OCI-LY1 (cell line): ENCODE results near the gene SESN2.

Experiments used
- EZH2 ChIP-seq: fragments of 200-600 bp; sonication (generic), shearing (Covaris generic); IDR thresholded peaks from 2 replicates; pipeline ENCODE4 v1.8.0; 2017; ENCODE audit warnings: borderline replicate concordance, mixed run types, mild to moderate bottlenecking, antibody characterized with exemption, low read length, moderate library complexity, mixed read lengths
- TF ChIP-seq, protein P1 (sequence below): fragments of 200-600 bp; sonication (generic), shearing (Covaris generic); IDR thresholded peaks from 2 replicates; pipeline ENCODE4 v1.5.1; 2017; ENCODE audit warnings: mild to moderate bottlenecking, antibody characterized with exemption, low read length, moderate library complexity, mixed read lengths

DNA sequence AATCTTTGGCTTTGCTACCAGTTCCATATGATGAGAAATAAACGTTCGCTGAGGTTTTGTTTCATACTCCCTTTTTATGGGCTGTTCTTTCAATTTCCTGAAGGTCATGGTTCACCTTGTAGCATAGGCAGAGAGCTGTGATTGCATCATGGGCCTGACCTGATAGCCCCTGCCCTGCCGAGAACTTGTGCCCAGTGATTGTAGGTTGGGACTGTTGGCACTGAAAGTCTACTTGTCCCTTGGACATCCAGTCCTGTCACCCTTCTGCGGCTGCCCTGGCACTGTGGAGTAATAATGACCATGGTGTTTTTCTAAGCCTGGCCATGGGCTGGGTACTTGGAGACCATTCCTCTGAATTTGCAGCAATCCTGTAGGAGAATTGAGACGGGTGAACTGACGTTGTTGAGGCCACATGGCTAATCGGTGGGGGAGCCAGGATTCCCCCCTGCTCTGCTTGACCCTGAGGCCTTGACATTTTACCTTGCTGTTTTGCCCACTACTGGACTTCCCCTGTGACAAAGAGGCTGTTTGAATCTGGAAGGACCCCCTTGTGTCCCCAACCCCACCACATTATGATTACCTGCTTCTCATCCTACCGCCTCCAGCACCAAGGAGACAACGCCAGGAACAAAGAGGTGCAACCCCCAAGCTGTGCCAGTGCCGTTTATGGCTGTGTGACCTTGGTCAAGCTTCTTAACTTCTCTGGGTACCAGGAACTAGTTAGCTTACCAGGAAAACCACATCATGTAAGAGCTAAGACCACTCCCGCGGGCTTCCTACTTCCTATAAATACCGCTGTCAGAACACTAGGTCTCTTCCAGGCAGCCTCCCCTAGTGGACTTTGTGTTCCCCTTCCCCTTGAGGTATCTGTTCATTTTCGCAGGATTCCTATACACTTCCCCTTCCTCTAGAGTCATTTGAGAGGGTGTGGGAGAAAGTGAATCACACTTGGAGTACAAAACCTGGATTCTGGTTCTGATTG, 23.4 kb downstream of the SESN2 start:
- TF ChIP-seq, protein P1, sequence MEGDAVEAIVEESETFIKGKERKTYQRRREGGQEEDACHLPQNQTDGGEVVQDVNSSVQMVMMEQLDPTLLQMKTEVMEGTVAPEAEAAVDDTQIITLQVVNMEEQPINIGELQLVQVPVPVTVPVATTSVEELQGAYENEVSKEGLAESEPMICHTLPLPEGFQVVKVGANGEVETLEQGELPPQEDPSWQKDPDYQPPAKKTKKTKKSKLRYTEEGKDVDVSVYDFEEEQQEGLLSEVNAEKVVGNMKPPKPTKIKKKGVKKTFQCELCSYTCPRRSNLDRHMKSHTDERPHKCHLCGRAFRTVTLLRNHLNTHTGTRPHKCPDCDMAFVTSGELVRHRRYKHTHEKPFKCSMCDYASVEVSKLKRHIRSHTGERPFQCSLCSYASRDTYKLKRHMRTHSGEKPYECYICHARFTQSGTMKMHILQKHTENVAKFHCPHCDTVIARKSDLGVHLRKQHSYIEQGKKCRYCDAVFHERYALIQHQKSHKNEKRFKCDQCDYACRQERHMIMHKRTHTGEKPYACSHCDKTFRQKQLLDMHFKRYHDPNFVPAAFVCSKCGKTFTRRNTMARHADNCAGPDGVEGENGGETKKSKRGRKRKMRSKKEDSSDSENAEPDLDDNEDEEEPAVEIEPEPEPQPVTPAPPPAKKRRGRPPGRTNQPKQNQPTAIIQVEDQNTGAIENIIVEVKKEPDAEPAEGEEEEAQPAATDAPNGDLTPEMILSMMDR: no peak
- no peak for TF ChIP-seq EZH2
